ENCODE data around the gene GRIK3.
A peak's percentile ranks its signal among the peaks of the same experiment; 100 is the strongest.

GRIK3 gene

GRCh38 chr1:37010011-37010410, 24.3 kb downstream of the GRIK3 start:
- no peak for DNase-seq

GRCh38 chr1:37009521-37009920, 24.8 kb downstream of the GRIK3 start:
- DNase-seq: no peak

GRCh38 chr1:37006132-37006868, 28.0 kb downstream of the GRIK3 start:
- DNase-seq: no peak

GRCh38 chr1:37002898-37003297, 31.4 kb downstream of the GRIK3 start:
- no peak for DNase-seq

DNA sequence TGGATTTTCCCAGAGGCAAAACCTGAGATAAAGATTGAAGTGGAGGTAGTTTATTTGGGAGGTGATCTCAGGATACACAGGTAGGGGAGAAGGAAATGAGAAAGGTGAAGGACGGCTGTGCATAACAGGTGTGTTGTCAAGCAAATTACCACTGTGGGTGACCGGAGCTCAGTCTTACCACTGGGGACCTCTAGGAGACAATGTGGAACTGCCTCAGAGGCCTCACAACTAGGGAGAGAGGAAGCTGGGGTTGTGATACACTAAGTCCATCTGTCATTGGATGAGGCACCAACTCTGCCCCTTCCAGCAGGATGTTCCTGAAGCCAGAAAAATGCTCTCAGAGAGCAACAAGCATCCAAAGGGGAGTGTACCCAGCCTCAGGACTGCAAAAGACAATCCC, 32.6 kb downstream of the GRIK3 start:
- no peak for DNase-seq

DNA sequence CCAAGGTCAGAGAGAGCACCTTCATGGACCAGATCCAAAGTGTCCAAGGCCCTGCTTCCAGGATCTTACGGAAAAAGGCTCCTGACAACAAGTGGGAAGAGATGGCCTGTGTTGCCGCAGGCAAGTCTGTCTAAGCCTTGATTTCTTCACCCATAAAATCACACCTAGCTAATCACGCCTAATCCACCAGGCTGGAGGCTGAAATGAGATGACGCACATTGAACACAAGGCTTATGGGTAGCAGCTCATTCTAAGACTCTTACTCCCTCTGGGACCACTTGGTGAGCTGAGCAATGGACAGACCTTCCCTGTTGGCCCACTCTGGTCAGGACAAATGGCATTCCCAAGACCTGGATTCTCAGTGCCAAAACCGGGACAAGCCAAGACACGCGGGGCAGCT, 38.2 kb downstream of the GRIK3 start:
- no peak for DNase-seq

- DNase-seq: no peak
Measured at GRCh38 chr1:36994868-36995267, 39.4 kb downstream of the GRIK3 start.

DNA sequence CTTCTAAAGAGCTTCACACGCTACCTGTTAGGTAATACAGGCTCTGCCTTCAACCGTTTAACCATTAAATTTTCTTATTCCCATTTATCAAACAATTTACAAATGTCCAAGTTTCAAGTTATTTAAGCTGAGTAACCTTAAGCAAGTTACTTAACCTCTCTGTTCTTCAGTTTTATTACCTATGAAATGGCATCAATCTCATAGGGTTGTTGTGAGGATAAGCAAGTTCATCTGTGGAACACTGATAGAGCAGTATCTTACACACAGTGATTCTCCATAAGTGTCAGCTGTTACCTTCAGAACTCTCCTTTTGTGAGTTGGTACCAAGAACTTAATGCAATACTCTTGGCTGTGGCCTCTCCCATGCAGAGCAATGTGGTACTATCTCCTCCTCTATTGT, 40.0 kb downstream of the GRIK3 start:
- DNase-seq: no peak

GRCh38 chr1:36992139-36992943, 42.0 kb downstream of the GRIK3 start:
- no peak for DNase-seq

DNA sequence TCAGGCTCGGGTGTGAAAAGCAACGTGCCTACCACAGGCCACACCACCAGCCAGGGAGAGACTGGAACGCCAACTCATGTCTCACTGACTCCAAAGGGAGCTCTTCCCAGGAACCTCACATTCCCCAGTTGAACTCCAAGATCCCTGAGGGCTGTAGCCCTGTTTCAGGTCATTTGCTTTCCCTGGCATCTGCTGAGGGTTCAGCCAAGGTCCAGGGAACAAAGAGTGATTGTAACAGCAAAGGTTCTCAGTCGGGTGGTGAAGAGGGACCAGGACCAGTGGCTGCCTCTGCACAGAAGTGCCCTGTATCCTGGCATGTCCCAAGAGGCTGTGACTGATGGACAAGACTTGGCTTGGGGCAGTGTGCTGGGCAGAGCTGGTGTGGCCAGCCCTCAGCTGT, 42.8 kb downstream of the GRIK3 start:
- no peak for DNase-seq

DNA sequence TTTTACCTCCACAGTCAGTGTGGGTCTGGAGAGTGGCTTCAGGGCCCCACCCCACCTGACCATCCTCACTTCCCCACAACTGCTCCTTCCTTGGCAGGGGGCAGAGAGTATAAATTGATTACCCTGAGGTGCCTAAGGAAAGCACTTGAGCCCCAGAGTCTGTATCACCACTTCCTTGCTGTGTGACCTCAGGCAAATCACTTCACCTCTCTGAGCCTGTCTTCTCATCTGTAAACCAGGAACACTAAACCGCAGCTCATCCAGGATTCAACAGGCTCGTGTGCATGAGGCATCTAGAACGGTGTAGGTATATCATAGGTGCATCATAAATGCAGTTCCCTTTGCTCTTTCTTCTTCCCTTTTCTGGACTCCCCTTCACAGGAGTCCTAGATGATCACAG, 43.4 kb downstream of the GRIK3 start:
- DNase-seq: no peak

DNA sequence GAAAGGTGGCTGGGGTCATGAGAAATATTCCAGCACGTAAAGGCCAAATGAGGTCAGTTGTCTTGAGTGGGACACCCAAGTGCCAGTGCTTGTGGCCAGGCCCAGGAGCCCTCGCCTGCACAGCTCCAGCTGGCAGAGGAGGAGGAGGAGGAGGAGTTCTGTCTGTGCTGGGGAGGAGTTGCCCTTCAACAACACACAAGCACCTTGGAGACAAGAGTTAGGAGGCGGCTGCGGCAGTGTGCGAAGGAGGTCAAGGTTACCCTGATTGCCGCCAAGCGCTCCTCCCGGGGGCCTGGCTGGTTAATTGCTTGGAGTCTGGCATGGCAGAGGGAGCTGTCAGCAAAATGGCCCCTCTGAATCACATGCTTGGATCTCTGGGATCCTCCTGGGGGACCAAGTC, 45.1 kb downstream of the GRIK3 start:
- DNase-seq: no peak

DNA sequence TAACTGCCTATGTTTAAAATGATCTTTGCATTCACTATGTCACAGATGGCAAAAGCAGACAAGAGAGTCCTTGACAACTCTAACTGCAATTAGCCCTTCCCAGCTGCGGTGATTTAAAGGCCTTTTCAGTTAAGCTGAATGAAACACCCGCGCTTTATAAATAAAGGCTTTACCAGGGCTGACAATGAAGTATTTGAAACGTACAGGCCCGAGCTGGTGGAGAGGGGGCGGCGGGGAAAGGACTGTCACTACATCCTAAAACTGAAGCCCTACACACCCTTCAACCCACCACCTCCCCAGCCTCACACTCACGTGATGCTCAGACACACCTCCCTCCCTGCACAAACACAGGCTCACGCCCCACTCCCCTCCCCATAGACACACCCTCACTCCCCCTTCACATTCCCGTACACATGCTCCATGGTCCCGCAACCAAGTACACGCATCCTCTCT, 45.5 kb downstream of the GRIK3 start:
- DNase-seq: no peak

DNA sequence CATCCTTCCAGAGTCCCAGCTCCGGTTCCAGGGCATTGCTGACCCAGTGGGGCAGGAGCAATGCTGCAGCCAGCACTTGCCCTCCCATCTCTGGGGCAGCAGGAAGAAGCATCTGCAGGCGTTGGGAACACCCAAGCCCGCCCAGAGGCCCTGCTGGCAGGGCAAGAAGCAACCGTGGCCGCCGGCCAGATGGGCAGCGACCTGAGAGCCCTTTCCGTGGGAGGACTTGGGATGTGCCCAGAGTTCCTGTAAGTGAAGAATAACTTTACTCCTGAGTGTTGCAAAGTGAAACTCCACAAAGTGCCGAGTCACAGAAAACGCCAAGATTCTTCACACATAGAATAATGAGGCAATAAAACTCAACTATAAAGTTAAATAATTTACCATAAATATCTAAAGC, 46.0 kb downstream of the GRIK3 start:
- DNase-seq: no peak

DNA sequence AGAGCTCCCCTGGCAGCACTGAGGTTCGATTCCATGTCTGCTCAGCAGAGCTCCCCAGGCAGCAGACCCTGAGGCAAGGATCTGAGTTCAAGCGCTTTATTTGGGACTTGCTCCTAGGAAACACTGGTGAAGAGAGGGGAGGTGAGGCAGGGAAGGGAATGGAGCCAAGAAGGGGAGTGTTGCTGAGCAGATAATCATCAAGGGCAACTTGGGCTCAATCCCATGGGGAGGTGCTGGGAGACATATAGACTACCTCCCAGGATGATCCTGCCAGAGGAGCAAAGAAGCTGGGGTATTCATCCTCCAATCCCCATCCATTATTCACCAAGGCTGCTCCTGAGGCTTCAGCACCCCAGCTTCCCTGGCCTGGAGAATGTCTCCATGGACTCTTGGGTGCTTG, 47.0 kb downstream of the GRIK3 start:
- DNase-seq: no peak

DNA sequence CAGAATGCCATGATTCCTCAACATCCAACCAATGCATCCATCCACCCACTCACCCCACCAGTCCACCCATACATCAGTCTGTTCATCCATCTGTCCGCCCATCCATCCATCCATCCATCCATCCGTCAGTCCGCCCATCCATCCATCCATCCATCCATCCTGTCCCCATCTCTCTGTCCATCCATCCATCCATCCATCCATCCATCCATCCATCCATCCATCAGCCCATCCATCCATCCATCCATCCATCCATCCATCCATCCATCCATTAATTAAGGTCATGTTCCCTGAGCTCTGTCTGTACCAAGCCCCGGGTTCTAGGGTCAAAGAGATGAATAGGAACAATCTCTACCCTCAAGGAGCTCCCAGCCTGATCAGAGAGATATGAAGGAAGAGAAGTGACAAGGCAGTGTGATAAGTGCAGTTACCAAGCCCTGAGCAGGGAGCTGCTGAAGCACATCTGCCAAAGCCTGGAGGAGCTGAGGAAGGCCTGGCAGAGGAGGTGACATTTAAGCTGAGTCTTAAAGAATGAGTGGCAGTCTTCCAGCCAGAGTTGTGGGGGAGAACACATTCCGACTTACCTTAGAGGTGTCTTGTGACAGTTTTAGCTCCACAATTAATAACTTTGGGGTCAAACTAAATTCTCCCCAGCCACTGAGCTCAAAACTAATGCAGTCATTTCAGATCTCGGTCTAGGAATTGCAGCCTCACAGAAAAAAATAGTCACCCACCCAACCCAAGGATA, 47.9 kb downstream of the GRIK3 start:
- DNase-seq: no peak

DNA sequence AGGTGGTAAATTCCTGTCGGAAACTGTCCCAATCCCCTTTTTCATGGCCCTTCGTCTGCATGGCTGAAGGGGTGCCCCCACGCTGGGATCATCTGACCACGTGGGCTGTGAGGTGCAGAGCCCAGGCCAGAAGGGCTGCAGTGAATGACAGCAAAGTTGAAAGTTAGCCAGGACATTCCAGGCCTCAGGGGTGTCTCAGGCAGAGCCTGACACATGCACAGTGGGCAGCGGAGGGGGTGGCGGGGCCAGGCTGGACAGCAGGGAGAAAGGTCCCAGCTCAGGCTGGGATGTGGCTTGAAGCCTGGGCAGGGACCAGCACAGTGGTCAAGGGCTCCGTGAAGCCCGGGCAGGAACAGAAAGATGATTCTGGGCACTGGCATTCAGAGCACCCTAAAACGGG, 49.6 kb downstream of the GRIK3 start:
- DNase-seq: no peak

DNA sequence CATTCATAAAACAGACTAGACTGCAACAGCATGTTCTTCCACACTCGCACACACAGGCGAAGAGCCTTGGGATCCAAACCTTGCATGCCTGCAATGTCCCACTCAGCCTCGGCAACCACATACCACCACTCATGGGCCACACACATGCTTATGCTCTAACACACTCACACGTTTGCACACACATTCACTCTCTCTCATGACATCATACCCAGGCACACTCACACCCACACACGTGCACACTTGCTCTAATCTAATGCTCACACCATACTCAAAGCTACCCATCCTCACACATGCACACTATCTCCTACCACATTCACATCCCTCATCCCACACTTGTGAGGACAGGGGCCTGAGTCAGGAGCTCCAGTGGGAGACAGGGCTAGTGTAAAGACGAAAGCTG, 50.3 kb downstream of the GRIK3 start:
- DNase-seq: no peak

- peak; percentile 36 for DNase-seq
Measured at GRCh38 chr1:36982709-36983108, 51.6 kb downstream of the GRIK3 start.

DNA sequence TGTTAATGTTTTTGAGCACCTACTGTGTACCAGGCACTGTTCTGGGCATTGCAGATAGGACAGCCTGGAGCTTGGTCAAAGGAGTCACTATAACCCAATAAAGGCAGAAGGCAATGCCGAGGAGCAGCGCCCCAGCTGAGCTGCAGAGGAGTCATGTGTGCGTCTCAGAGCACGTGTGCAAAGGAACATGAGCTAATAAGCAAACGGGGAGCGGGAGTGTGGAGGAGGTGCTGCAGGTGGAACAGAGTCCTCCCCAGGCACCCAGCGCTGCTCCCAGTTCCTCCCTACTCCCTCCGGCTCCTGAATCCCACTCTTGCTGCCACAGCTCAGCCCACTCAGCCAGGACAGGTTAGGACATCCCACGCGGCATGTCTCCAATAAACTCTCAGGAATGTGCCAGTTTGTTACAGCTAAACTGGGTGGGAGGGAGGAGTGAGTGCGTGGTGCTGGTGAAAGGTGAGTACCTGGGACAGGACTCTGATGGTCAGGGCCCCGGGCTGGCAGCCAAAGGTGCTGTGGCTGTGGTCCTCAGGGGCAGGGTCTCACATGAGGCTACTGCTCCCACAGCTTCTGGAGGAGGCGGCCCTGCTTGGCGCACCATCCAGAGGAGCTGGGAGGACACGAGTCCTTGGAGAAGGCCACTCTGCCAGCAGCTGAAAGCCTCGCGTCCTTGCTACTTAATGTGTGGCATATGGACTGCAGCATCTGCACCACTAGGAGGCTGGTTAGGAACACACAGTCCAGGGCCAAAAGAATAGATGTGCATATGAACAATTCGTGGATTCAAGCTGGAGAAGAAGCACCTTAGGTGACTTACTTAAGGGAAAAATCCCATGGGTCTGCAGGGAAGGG, 52.3 kb downstream of the GRIK3 start:
- no peak for DNase-seq

GRCh38 chr1:36981126-36981525, 53.2 kb downstream of the GRIK3 start:
- no peak for DNase-seq

DNA sequence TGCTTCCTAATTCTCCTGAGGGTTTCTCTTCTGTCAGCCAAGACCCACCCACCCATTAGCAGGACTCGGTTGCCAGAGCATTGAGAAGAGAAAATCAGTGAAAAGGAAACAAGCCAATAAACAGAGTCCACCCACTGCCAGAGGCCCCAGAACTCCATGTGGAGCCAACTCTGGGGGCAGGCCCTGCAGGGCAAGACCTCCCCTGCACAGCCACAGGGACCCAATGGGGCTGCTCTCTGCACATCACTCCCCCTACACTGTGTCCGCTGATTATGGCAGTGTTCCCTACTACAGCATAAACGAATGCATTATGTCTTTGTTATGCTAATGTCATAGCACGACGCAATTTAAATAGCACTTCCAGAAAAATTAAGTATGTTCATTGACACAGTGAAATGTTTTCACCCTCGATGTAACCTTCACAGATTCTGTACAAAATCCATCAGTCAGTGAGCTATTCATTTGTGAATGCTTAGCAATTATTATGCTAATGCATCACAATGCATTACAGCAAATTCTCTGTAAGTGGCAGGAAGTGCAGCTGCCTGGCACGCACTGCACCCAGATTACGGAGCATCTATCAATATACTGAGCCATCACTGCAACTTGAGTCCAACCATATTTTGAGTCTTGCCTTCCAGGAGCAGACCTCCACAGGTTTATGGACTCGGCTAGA, 56.4 kb downstream of the GRIK3 start:
- no peak for DNase-seq

Measured in DMS79 treated with DMSO at 0.1 percent for 48 hours (cell line).